ENCODE results near the gene GP5. TPM values are rescaled to one million over a fixed set of nuclear protein-coding genes. Genes with fewer than 3 reads are reported as not detected.

Gene GP5
- total and polyA plus RNA-seq, 9 of the 15 experiments (the other 6 are each of a cell fraction or from before 2014, with no cell fraction given) = 0.03 to 0.04 (median 0.04) TPM; not detected in 6

- TF ChIP-seq TEAD2 (tag; IDR thresholded peaks at IDR 0.05) (no peak), UBTF (IDR thresholded peaks at IDR 0.05; ENCODE audit: borderline replicate concordance in 1 of 2, low read depth in 2 of 2, low read length in 2 of 2) (no peak)
- TF ChIP-seq, protein P1, sequence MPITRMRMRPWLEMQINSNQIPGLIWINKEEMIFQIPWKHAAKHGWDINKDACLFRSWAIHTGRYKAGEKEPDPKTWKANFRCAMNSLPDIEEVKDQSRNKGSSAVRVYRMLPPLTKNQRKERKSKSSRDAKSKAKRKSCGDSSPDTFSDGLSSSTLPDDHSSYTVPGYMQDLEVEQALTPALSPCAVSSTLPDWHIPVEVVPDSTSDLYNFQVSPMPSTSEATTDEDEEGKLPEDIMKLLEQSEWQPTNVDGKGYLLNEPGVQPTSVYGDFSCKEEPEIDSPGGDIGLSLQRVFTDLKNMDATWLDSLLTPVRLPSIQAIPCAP (CRISPR knock-in tag; IDR thresholded peaks at IDR 0.05; ENCODE audit: borderline replicate concordance) = no peak
Measured at GRCh38 chr3:194360568-194360967, 38.5 kb downstream of the GP5 start (continued).

GRCh38 chr3:194357681-194358080 lies 41.4 kb downstream of the GP5 start:
- no peak for DNase-seq (ENCODE audit: extremely low read depth in 1 of 4, low spot score in 3 of 4)
- no peaks in the 10 kb centered on the region for H3K79me2 ChIP-seq (ENCODE audit: control insufficient read depth, insufficient read depth, low read length)
- no peak overlapping the region for H3K4me3 ChIP-seq
- no peak overlapping the region for H3K27ac ChIP-seq (ENCODE audit: extremely low read depth, low read depth, low read length)
- peaks cover 64 to 68% of the 10 kb centered on the region in 2 experiments for H3K27me3 ChIP-seq (ENCODE audit: control insufficient read depth in 2 of 2, insufficient read depth in 2 of 2, low read length in 2 of 2)
- intact Hi-C loops (cut with micrococcal nuclease) = no loop called here
- 4% methylated on average over 11 of the region's 11 CpGs for WGBS (ENCODE audit: insufficient coverage, low coverage, missing lambda C conversion rate)
- ChIA-PET CTCF (ENCODE audit: low intra/inter-chr PET ratio) (no interaction called here), POLR2A (interaction anchor here (0.6 kb wide), 1 partner anchor 47 kb away, joined by 4 read pairs; no protein-coding TSS in a partner anchor)
- no peak for ATAC-seq
- H3K4me1 ChIP-seq (replicated peaks in 1 of 2; ENCODE audit: control insufficient read depth in 2 of 2, insufficient read depth in 2 of 2, low read length in 2 of 2) = no peaks in the 10 kb centered on the region
- no peak overlapping the region for H2AFZ ChIP-seq (ENCODE audit: low read depth, low read length)
- no peaks in the 10 kb centered on the region for H3K9me3 ChIP-seq (replicated peaks; ENCODE audit: control insufficient read depth, insufficient read depth, low read depth, low read length)
- H4K20me1 ChIP-seq (replicated peaks; ENCODE audit: control insufficient read depth, insufficient read depth, low read length) = peaks cover 5% of the 10 kb centered on the region; the same call in 1 of the 2 replicates
- BruUV-seq (replicated peaks) = no TSS peak
- no peaks in the 10 kb centered on the region for H3K9me1 ChIP-seq (ENCODE audit: control insufficient read depth, insufficient read depth, low read length)
- in situ Hi-C loops (cut with MboI) = no loop called here
- no peak for TF ChIP-seq CCAR2 (IDR thresholded peaks at IDR 0.05; ENCODE audit: low read depth, low read length)
- no peak for FAIRE-seq
- H3K4me2 ChIP-seq (ENCODE audit: insufficient read depth, low read length) = no peak overlapping the region
- no peak overlapping the region for H3K9ac ChIP-seq (ENCODE audit: insufficient read depth in 1 of 2, low read depth in 2 of 2, low read length in 2 of 2)
- H3K36me3 ChIP-seq (ENCODE audit: control insufficient read depth, insufficient read depth, low read length) = no peaks in the 10 kb centered on the region

Measured in K562 (cell line).